Stimulated activated CD8-positive, alpha-beta memory T cell treated with anti-CD3 and anti-CD28 coated beads, Interleukin-7, amount 100 ng/mL, for 4 hours (primary cell): ENCODE data around the gene NLRP6.
"Not testable (repeated sequence)": the region's sequence is repeated elsewhere in the genome, so short reads cannot be mapped to it uniquely, and the experiment has no call there.

Experiments
- DNase-seq, 2 donors: peaks; one replicate each; pipeline ENCODE4 v3.0.0-alpha.2; 2020; ENCODE audit warnings: low read depth in 2 of 2

The NLRP6 gene

GRCh38 chr11:307766-308708 lies 29.8 kb downstream of the NLRP6 start, which contains the start of gene IFITM2:
IFITM2 (plus strand) TSS chr11:307816; CDS start chr11:308193, 377 bp downstream.
- DNase-seq = not testable (repeated sequence)

- not testable (repeated sequence) for DNase-seq
Measured at GRCh38 chr11:308740-309665, 30.8 kb downstream of the NLRP6 start.

GRCh38 chr11:309979-310572 lies 31.9 kb downstream of the NLRP6 start:
- DNase-seq = not testable (repeated sequence)

- DNase-seq = not testable (repeated sequence)
Measured at GRCh38 chr11:311013-311748, 33.0 kb downstream of the NLRP6 start.

- DNase-seq = no peak
Measured at GRCh38 chr11:312092-312816, 34.0 kb downstream of the NLRP6 start.

- no peak for DNase-seq
Measured at GRCh38 chr11:313304-313786, 35.1 kb downstream of the NLRP6 start.

- no peak for DNase-seq
Measured at GRCh38 chr11:313787-314553, 35.8 kb downstream of the NLRP6 start, which contains the start of gene IFITM1. IFITM1 (plus strand) TSS chr11:314040; CDS start chr11:314171, 131 bp downstream.

- DNase-seq = not testable (repeated sequence)
Measured at GRCh38 chr11:314554-314875, 36.3 kb downstream of the NLRP6 start.

- no peak for DNase-seq
Measured at GRCh38 chr11:315051-315481, 36.9 kb downstream of the NLRP6 start.

- DNase-seq = no peak
Measured at GRCh38 chr11:315516-315994, 37.3 kb downstream of the NLRP6 start.

GRCh38 chr11:316031-316701 lies 38.0 kb downstream of the NLRP6 start:
- DNase-seq = no peak

- no peak for DNase-seq
Measured at GRCh38 chr11:316891-317301, 38.7 kb downstream of the NLRP6 start.

GRCh38 chr11:317668-318404 lies 39.6 kb downstream of the NLRP6 start:
- DNase-seq = not testable (repeated sequence)

GRCh38 chr11:318405-319120 lies 40.4 kb downstream of the NLRP6 start:
- not testable (repeated sequence) for DNase-seq

GRCh38 chr11:319121-319887 lies 41.1 kb downstream of the NLRP6 start:
- not testable (repeated sequence) for DNase-seq

- not testable (repeated sequence) for DNase-seq
Measured at GRCh38 chr11:319888-320273, 41.7 kb downstream of the NLRP6 start.

- no peak for DNase-seq
Measured at GRCh38 chr11:324156-324555, 45.9 kb downstream of the NLRP6 start.
